ENCODE results near the gene TEX2.

The TEX2 gene

DNA sequence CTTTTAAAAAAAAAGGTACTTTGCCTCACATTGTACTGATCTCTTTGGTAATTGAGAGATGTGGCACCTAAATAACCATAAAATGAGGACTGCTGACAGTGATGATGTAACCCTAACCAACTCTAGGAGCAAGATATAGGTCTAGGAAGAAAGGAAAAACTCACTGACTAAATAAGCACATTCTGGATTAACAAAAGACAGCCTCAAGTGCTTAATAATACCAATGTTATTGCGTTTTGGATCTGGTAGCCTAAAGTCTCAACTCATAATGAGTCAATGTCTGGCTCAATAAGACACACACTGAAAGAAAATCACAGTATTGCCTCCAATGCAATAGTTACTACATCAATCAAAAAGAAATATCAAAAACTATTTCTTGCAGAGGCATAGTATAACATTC, 136.1 kb downstream of the TEX2 start:
- H3K4me3 ChIP-seq (ENCODE audit: low read depth, low read length), result no peak overlapping the region
- TF ChIP-seq, protein P1, sequence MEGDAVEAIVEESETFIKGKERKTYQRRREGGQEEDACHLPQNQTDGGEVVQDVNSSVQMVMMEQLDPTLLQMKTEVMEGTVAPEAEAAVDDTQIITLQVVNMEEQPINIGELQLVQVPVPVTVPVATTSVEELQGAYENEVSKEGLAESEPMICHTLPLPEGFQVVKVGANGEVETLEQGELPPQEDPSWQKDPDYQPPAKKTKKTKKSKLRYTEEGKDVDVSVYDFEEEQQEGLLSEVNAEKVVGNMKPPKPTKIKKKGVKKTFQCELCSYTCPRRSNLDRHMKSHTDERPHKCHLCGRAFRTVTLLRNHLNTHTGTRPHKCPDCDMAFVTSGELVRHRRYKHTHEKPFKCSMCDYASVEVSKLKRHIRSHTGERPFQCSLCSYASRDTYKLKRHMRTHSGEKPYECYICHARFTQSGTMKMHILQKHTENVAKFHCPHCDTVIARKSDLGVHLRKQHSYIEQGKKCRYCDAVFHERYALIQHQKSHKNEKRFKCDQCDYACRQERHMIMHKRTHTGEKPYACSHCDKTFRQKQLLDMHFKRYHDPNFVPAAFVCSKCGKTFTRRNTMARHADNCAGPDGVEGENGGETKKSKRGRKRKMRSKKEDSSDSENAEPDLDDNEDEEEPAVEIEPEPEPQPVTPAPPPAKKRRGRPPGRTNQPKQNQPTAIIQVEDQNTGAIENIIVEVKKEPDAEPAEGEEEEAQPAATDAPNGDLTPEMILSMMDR (IDR thresholded peaks at IDR 0.05; ENCODE audit: insufficient read depth, low read depth, low read length, missing control alignments), result no peak
- no peak for DNase-seq (ENCODE audit: low read depth)

DNA sequence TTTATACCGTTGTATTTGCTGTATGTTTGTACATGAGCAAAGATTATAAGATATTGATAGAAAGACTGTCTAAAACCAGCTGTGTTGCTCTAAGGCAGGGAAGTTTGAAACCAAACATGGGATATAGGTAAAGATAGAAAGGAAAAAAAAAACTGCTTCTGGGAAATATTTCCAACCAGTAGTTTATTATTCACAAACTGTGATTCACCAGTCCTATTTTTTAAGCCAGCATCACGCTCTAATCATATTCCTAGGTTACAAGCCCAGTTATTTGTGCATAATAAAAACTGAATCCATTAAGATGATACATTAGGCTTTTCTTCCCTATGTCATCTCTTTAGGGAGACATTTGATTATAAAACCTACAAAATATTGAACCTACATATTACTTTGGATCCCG, 137.1 kb downstream of the TEX2 start:
- H3K4me3 ChIP-seq (ENCODE audit: low read depth, low read length), result no peak overlapping the region
- no peak for DNase-seq (ENCODE audit: low read depth)
- TF ChIP-seq, protein P1 (IDR thresholded peaks at IDR 0.05; ENCODE audit: insufficient read depth, low read depth, low read length, missing control alignments), result no peak

DNA sequence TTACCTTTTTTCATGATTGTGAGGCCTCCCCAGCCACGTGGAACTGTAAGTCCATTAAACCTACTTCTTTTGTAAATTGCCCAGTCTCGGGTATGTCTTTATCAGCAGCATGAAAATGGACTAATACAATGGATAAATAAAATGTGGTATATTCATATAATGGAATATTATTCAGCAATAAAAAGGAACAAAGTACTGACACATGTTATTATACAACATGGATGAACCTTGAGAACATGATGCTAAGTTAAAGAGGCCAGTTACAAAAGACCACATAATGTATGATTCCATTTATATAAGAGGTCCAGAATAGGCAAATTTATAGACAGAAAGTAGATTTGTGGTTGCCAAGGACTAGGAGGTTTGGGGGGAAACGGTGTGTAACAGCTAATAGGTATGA, 138.5 kb downstream of the TEX2 start:
- no peak for DNase-seq (ENCODE audit: low read depth)
- TF ChIP-seq, protein P1 (IDR thresholded peaks at IDR 0.05; ENCODE audit: insufficient read depth, low read depth, low read length, missing control alignments), result no peak
- no peak overlapping the region for H3K4me3 ChIP-seq (ENCODE audit: low read depth, low read length)

GRCh38 chr17:64123114-64123513, 139.9 kb downstream of the TEX2 start:
- peak; percentile 21 for DNase-seq (ENCODE audit: low read depth)
- H3K4me3 ChIP-seq (ENCODE audit: low read depth, low read length), result no peak overlapping the region
- TF ChIP-seq, protein P1 (IDR thresholded peaks at IDR 0.05; ENCODE audit: insufficient read depth, low read depth, low read length, missing control alignments), result no peak

GRCh38 chr17:64120972-64121786, 141.9 kb downstream of the TEX2 start:
- peak overlapping the region; percentile 57 for H3K4me3 ChIP-seq (ENCODE audit: low read depth, low read length)
- DNase-seq (ENCODE audit: low read depth), result peak; percentile 86

DNA sequence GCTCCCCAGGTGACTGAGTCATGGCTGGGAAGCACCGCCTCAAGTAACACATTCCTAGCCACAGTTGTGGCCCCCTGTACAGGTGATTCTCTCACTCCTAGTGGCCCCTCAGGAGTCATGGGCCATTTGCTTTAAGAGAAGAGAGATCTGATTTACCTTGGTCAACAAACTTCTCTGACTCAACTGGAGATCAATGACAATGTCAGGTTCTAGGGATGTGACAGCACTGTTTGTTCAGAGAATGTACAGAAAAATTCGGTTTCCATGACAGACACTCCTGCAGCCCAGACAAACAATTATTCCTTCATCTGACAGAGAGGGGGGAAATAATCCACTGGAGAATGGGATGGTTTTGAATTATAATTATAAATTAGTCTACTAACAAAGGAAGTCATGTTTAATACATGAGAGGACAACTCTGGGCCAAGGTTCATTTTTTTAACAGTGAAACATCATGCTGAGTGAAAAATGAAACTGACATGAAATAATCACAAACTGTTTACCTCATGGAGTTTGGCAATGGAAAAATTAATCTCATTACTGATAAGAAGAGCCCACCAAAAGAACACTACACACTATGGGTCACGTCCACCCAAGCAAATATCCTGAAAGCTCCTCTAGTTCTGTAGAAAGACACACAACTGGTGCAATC, 142.8 kb downstream of the TEX2 start:
- DNase-seq (ENCODE audit: low read depth), result peak; percentile 34
- H3K4me3 ChIP-seq (ENCODE audit: low read depth, low read length), result peak overlapping the region; percentile 57
- TF ChIP-seq, protein P1 (IDR thresholded peaks at IDR 0.05; ENCODE audit: insufficient read depth, low read depth, low read length, missing control alignments), result no peak

Data from GM12865 (cell line).